ENCODE measurements around the gene AHRR.

The AHRR gene

DNA sequence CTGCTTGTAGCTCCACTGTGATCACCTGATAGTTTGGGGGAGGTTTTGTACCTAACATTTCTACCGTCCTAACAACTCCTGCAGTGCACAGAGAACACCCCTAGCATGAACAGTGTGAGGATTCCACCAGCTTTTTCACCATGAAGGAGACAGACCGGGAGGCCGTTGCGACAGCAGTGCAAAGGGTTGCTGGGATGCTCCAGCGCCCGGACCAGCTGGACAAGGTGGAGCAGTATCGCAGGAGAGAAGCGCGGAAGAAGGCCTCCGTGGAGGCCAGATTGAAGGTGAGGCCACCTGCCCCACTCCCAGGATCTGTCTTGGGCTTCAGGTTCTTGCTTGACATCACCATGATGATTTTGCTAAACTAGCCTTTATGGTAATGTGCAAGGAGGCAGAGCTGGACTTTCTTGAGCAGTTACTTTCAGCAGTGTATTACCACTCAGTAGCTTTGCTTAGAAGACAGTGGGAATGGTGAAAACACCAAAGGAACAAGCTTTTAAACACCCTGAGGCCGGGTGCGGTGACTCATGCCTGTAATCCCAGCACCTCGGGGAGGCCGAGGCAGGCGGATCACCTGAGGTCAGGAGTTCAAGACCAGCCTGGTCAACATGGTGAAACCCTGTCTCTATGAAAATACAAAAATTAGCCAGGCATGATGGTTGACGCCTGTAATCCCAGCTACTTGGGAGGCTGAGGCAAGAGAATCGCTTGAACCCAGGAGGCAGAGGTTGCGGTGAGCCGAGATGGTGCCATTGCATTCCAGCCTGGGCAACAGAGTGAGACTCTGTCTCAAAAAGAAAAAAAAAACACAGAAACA lies 124.8 kb downstream of the AHRR start:
- FAIRE-seq, result no peak

GRCh38 chr5:446883-447263 lies 125.4 kb downstream of the AHRR start:
- FAIRE-seq, result no peak

- FAIRE-seq, result no peak
Observed at GRCh38 chr5:447501-447900, 126.0 kb downstream of the AHRR start.

DNA sequence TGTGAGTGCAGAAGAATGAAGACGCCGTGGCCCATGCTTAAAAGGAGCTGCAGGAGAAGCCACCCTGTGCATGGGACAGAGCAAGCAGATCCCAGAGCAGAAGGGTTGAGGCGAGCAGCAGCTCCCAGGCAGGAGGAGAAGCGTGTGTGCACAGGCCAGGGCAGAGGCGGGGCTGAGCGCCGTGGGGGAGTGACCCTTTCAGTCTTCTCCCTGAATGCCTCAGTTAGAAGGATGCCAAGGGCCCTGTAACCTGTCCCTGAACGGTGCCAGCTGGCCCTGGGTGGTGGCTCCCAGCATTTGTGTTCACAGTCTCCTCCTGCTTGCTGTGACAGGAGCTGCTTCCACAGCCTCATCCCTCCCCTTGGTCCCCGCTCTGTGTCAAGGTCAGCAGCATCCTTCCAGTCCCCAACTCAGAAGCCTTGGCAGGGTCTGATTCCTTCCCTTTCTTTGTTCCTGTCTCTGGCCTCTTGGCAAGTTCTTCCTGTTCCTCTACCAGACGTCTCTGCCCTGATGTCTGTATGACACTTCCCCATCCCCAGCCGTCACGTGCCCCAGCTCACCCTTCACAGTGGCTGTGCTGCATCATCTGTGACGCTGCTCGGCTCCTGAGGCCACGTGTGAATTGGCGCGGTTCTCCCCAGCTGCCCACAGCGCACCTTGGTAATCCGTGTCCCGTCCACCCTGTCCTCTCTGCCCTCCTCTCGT lies 126.7 kb downstream of the AHRR start:
- no peak for FAIRE-seq

- FAIRE-seq, result no peak
Observed at GRCh38 chr5:448766-449090, 127.2 kb downstream of the AHRR start.

DNA sequence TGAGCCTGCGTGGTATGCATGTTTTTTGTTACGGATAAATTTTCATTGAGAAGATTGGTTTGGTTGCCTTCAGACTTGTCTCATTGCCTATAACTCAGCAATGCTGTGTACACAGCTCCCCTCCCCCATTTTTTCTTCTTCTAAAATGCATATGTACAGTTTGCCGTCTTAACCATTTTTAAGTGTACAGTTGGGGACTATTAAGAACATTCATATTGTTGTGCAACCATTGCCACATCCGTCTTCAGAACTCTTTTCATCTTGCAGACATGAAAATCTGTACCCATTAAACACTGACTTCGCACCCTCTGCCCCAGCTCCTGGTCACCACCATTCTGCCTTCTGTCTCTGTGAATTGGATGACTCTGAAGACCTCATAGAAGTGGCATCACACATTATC lies 127.6 kb downstream of the AHRR start:
- no peak for FAIRE-seq

DNA sequence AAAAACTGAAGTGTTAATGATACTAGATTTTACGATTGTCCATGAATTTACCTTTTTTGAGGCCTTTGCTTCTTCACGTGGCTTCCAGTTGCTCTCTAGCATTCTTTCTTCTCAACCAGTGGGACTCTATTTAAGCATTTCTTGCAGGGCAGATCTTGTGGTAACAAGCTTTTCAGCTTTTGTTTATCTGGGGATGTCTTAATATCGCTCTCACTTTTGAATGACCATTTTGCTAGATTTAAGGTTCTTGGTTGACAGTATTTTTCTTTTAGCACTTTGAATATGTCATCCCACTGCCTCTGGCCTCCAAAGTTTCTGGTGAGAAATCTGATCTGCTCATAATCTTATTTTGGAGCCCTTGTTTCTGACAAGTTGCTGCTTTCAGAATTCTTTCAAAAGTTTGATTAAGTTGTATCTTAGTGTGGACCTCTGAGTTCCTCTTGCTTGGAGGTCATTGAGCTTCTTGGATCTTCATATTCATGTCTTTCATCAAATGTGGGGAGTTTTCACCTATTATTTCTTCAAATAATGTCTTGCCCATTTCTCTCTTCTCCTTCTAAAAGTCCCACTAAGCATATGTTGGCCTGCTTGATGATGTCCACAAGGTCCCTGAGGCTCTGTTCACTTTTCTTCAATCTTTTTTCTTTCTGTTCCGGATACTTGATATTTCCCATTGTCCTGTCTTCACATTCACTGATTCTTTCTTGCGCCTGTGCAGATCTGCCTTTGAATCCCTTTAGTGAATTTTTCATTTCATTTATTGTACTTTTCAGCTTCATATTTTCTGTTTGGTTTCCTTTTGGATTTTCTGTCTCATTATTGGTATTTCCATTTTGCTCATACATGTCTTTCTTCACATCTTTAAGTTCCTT lies 130.3 kb downstream of the AHRR start:
- no peak for FAIRE-seq

GRCh38 chr5:452978-453710 lies 131.6 kb downstream of the AHRR start:
- FAIRE-seq, result no peak

DNA sequence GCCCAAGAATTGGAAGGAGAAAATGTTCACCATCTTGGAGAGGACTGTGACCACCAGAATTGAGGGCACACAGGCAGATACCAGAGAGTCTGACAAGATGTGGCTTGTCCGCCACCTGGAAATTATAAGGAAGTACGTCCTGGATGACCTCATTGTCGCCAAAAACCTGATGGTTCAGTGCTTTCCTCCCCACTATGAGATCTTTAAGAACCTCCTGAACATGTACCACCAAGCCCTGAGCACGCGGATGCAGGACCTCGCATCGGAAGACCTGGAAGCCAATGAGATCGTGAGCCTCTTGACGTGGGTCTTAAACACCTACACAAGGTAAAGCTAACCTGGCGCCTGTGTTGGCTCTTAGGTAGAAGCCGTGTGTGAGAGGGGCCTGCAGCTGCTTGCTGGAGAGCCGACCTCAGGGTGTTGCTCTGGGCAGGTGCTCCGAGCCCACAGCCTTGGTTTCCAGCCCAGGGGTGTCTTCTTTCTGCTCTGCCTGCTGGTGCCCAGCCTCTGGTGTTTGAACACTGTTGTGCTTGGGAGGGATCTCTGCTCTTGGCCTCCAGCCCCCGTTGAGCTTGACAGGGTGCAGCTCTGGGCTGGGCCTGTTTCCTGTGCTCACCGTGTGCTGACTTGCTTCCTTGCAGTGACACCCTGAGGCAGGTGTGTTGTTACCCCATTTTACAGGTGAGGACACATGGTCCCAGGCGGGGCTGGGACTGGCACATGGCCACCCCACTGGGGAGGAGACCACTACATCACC lies 132.4 kb downstream of the AHRR start:
- FAIRE-seq, result no peak

GRCh38 chr5:454936-455335 lies 133.4 kb downstream of the AHRR start:
- no peak for FAIRE-seq

- no peak for FAIRE-seq
Observed at GRCh38 chr5:455806-456205, 134.3 kb downstream of the AHRR start.

DNA sequence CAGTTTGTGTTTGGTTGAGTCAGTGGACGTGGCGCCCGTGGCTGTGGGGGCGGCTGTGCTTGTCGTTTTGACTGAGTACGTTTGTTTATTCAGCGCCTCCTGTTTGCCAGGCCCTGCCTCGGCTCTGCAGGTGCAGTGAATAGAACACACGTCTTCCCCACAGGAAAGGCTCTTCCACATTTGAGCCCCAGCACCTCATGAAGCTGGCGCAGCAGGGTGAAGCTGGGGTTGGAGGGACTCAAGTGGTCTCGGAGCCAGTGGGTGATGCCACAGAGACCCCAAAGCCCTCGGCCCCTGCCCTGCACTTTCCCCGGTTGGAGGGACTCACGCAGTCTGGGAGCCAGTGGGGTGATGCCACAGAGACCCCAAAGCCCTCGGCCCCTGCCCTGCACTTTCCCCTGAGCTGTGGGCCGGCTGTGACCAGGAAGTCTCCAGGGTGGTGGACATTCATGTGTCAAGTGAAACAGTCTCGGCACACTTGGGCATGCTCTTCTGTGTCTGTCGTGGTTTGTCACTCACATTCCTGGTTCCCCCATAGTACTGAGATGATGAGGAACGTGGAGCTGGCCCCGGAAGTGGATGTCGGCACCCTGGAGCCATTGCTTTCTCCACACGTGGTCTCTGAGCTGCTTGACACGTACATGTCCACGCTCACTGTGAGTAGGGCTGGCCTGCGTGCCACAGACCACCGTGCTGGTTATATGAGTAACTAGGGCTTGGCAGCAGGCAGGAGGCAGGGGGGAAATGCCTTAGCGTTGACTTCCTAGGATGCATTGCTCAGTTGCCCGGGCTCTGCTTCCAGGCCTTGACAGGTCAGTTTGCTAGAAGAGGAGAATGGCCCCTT lies 135.1 kb downstream of the AHRR start:
- no peak for FAIRE-seq

- FAIRE-seq, result no peak
Observed at GRCh38 chr5:457195-457961, 135.9 kb downstream of the AHRR start.

- FAIRE-seq, result no peak
Observed at GRCh38 chr5:458547-459353, 137.2 kb downstream of the AHRR start.

- FAIRE-seq, result no peak
Observed at GRCh38 chr5:459562-460272, 138.2 kb downstream of the AHRR start.

DNA sequence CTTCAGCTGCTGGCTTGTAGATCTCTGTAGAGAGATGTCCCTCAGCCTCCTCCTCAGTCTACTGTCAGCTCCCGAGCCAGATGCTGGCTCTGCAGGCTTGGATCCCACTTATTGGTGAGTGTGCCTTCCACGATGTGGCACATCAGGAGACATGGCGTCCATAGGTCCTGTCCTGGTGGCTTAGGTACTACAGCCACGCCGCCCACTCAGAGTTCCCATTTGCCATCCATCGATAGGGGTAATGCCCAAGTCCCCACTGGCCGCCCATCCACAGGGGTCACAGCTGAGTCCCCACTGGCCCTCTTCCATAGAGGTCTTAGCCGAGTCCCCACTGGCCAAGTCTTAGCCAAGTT lies 138.7 kb downstream of the AHRR start:
- FAIRE-seq, result no peak

DNA sequence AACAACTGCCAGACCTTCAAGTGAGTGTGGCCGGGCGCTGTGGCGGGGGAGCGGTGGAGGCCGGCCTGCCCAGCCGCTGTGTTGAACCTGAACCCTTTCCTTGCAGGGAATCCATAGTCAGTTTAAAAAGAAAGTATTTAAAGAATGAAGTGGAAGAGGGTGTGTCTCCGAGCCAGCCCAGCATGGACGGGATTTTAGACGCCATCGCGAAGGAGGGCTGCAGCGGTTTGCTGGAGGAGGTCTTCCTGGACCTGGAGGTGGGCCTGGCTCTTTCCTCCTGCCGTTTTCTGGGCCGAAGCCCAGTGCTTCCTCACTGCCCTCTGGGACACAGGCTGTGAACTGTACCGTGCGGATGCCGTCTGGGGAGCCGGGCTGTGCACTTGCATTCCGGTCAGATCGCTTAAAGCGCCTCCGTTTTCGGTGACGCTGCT lies 140.6 kb downstream of the AHRR start:
- FAIRE-seq, result no peak

DNA sequence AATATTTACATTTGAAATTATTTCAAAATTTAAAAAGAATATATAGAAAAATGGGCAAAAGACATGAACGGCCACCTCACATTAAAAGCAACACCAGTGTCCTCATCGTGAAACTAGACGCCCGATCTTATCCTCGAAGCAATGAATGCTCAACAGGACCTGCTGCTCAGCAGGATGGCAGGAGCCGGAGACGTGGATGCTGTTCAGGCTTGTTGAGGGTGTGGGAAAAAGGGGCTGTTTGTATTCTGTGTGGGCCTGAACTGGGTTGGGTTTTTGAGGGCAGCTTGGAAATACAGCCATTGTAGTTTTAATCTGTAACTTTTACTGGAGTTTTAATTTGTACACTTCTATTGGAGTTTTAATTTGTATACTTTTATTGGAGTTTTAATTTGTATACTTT lies 141.8 kb downstream of the AHRR start:
- FAIRE-seq, result no peak

GRCh38 chr5:463952-464351 lies 142.4 kb downstream of the AHRR start:
- FAIRE-seq, result no peak

Measured in islet of Langerhans (tissue), 1 donor.